NK-92 (cell line): Measurements from ENCODE around the gene RNF208.
A peak's percentile ranks its signal among the peaks of the same experiment; 100 is the strongest.

Experiments
- DNase-seq: peaks from one replicate; lab custom pipeline; 2025; ENCODE audit not compliant: unreplicated experiment; lab: John Stamatoyannopoulos, UW

The RNF208 gene

GRCh38 chr9:137193771-137194170, 28.3 kb downstream of the RNF208 start:
- no peak for DNase-seq

DNA sequence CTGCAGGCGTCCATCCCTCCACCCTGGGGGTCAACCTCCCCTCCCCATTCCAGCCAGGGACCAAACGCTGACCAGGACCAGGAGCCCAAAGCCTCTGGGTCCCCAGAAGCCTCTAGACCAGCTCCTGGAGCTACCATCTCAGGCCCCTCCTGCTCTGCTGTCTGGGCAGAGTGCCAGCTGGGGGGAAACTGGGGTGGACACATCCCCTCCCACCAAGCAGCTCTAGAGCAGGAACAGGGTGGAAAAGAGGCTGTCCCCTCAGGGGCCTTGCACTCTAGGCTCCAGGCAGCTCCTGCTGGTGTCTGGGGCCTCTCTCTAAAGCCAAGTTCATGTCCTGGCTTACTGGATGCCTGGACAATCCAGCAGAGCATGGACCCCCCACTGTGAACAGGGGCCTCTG, 29.2 kb downstream of the RNF208 start:
- no peak for DNase-seq

DNA sequence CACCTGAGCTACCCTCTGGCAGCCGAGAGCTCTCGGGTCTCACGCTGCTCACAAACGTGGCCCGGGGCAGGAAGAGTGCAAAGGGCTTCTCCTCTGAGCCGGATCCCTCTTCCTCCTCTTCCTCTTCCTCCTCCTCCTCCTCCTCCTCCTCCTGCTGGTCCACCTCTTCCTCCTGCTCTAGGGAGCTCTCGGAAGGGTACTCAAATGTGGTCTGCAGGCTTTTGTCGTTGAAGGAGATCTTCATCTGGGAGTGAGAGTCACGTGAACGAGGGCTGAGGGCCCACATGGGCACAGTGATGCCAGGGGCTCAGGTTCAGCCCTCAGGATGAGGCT, 29.6 kb downstream of the RNF208 start:
- no peak for DNase-seq

GRCh38 chr9:137191691-137192447, 30.2 kb downstream of the RNF208 start:
- DNase-seq, result no peak

- DNase-seq, result no peak
Observed at GRCh38 chr9:137191245-137191644, 30.8 kb downstream of the RNF208 start.

GRCh38 chr9:137190315-137190856, 31.7 kb downstream of the RNF208 start:
- DNase-seq, result no peak

- DNase-seq, result no peak
Observed at GRCh38 chr9:137189297-137190295, 32.4 kb downstream of the RNF208 start.

DNA sequence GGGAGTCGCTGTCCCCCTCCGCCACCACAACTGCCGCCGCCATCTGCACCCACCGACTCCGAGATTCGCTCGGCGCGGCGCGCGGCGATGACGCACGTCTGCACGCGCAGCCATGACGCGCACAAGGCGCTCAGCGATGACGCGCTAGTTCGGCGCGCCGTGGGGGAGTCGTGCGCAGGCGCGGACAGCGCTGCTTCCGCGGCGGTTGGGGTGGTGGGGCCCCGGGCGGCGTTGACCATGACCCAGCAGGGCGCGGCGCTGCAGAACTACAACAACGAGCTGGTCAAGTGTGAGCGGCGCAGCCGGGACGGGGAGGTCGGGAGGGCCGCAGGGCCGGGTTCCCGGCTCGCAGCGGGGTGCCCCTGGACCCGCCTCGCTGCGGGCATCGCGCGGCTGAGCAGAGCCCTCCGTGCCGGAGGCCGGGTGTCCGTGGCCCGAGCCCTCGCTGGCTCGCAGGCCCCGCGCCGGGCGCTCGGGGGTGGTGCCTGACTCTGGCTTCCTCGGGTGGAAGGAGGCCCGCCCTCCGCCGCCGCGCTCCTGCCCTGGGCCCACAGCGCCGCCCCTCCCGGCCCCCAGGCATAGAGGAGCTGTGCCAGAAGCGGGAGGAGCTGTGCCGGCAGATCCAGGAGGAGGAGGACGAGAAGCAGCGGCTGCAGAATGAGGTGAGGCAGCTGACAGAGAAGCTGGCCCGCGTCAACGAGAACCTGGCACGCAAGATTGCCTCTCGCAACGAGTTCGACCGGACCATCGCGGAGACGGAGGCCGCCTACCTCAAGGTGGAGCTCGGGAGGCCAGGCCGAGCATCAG, 33.3 kb downstream of the RNF208 start, which contains the start of the genes ANAPC2 and SSNA1:
Gene ANAPC2, minus strand, starts transcription at position 71 of the 807 bp plus-strand sequence. Its CDS starts 28 bp downstream, at position 43.
Gene SSNA1, plus strand, starts transcription at position 187 of the 807 bp plus-strand sequence. Its CDS starts 51 bp downstream, at position 238.
- peak; percentile 25 for DNase-seq

DNA sequence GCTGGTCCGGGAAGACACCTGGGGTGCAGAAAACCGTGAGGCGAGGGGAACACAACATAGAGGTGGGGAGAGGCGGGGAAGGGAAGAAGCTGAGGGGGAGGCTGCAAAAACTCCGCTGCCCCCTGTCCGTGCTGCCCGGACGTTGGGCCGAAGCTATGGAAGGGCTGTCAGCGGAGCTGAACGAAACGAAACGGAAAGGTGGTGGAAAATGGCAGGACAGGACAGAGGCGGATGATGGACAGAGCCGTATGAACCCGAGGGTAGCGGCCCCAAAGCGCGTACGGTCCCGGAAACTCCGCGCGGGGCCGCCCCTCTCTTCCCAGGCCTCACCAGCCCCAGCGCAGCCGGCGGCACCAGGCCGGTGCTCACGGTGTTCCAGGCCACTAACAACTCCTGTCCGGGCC, 34.0 kb downstream of the RNF208 start:
- DNase-seq, result no peak

DNA sequence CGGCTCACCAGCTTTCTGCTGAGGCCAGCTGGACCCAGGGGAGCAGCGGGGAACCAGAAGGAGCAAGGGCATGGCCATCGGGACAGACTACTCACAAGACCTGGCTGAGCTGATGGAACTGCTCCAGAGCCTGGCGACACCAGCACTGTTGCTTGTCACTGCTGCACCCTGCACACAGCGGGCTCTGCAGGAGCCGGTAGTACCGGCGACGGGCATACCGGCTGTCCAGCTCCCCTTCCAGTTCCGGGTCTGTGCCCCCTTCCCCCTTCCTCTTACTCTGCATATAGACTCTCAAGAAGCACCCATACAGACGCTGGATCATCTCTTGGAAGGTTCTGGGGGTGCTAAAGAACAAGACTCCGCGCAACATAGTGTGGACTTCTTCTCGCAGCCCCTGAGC, 34.7 kb downstream of the RNF208 start:
- no peak for DNase-seq

GRCh38 chr9:137186385-137186784, 35.7 kb downstream of the RNF208 start:
- no peak for DNase-seq

DNA sequence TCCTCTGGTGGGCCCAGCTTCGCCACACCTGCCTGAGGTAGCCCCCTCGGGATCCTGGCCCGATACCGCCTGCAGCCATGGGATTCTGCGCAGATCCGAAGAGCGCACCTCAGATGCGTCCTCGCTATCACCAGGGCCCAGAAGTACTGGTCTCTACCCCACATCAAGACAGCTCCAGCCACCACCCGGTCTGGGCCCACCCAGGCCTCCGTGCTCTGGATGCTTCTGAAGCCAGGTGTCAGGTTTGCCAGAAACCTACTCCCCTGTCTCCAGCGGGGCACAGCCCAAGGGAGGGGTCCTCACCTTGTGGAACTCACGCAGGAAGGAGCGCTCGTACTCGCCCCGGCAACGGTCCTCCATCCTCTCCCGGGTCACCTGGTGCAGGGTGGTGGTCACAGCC, 36.1 kb downstream of the RNF208 start:
- no peak for DNase-seq

DNA sequence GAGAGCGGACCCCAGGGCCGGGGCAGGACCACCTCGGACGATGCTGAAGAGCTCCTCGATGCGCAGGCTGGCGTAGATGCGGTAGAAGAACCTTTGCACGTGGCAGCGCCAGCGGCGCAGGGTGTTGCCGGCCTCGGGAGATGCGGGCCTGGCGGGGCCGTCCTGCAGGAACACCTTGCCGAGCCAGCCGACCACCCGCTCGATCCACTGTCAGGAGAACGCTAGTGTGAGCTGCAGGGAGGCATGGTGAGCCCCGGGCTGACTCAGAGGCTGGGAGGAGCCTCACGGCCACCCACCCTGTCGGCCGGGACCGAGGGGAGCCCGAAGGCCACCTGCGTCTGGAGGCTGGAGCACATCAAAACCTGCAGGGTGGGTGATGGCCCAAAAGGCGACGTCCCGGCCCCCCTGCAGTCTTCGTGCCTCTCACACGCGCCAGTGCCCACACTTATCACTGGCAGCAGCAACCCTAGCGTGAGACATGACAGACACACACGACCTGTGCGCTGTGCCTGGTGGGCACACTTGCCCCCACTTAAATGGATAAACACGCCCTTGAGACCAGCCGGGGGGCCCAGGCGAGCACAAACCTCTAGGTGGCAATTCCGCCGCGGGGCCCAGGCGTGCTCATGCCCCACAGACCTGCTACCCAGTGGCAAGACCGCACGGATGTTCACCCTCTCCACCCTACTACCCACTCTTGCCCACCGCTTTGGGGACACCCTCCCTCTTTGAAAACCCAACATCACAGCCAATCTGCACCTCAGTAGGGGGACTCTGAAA, 37.0 kb downstream of the RNF208 start:
- no peak for DNase-seq

DNA sequence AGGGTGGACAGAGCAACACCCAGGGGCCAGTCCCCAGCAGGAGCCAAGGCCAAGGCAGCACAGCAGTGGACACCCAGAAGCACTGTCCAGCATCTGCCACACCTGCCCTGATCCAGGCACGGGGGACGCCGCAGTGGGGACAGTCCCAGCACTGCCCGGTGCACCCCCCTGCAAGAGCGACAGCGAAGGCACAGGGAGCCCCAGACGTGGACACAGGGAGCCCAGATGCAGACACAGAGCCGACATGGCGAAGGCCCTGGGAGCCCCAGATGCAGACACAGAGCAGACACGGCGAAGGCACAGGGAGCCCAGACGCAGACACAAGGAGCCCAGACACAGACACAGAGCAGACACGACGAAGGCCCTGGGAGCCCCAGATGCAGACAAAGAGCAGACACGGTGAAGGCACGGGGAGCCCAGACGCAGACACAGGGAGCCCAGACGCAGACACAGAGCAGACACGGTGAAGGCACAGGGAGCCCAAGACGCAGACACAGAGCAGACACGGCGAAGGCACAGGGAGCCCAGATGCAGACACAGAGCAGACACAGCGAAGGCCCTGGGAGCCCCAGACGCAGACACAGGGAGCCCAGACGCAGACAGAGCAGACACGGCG, 38.0 kb downstream of the RNF208 start:
- no peak for DNase-seq

- no peak for DNase-seq
Observed at GRCh38 chr9:137182836-137183235, 39.2 kb downstream of the RNF208 start.

- no peak for DNase-seq
Observed at GRCh38 chr9:137181680-137182079, 40.4 kb downstream of the RNF208 start.

GRCh38 chr9:137180491-137180890, 41.5 kb downstream of the RNF208 start:
- DNase-seq, result no peak

DNA sequence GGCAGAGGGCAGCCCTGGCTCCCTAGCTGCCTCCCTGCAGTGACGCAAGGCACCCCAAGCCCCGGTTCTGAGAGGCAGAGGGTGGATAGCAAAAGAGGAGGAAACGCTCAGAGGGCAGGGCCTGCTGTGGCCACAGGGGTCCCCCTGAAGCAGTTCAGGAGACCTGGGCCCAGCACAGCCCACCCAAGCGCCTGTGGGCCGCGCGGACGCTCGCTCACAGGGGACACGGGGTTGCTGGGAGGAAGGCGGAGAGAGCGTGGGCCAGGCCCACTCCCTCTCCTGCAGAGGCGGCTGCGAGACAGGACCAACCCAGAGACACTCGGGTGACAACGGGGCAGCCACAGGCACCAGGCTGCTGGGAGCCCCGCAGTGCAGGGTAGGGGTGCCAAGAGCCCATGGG, 42.3 kb downstream of the RNF208 start:
- DNase-seq, result no peak

GRCh38 chr9:137178939-137179630, 43.0 kb downstream of the RNF208 start:
- DNase-seq, result no peak
